WTC11 (cell line): ENCODE data around the gene RAP1GAP.

ENCODE experiments used
- AFF4 ChIP-seq: sonication (generic); formaldehyde crosslinking; IDR thresholded peaks from 2 replicates; pipeline ENCODE4 v1.8.1; 2023; ENCODE audit warnings: mild to moderate bottlenecking, missing genetic modification reagents, borderline replicate concordance
- ATF2 ChIP-seq: sonication (generic); formaldehyde crosslinking; IDR thresholded peaks from 2 replicates; pipeline ENCODE4 v1.8.1; 2022; ENCODE audit warnings: low read depth, missing genetic modification reagents, borderline replicate concordance
- CTCF ChIP-seq: fragments of 200-600 bp; IDR thresholded peaks from 2 replicates; pipeline ENCODE4 v1.8.0; 2022; ENCODE audit warnings: antibody characterized with exemption
- EMX1 ChIP-seq: fragments of 250-450 bp; sonication (Bioruptor Pico); IDR thresholded peaks from 2 replicates; pipeline ENCODE4 v1.8.0; 2021; ENCODE audit warnings: mild to moderate bottlenecking
- FOXP1 ChIP-seq: sonication (generic); formaldehyde crosslinking; IDR thresholded peaks from 2 replicates; pipeline ENCODE4 v1.8.0; 2022; ENCODE audit warnings: missing genetic modification reagents, mild to moderate bottlenecking, moderate library complexity, borderline replicate concordance
- HMGXB4 ChIP-seq: sonication (generic); formaldehyde crosslinking; IDR thresholded peaks from 2 replicates; pipeline ENCODE4 v1.8.1; 2023; ENCODE audit warnings: mild to moderate bottlenecking, moderate library complexity, missing genetic modification reagents
- JUN ChIP-seq: sonication (generic); formaldehyde crosslinking; IDR thresholded peaks from 2 replicates; pipeline ENCODE4 v1.8.0; 2023; ENCODE audit warnings: mild to moderate bottlenecking, missing genetic modification reagents
- KAT7 ChIP-seq: sonication (generic); formaldehyde crosslinking; IDR thresholded peaks from 2 replicates; pipeline ENCODE4 v1.8.1; 2023; ENCODE audit warnings: missing genetic modification reagents, mild to moderate bottlenecking, borderline replicate concordance
- MAX ChIP-seq: sonication (generic); formaldehyde crosslinking; IDR thresholded peaks from 2 replicates; pipeline ENCODE4 v1.8.0; 2022; ENCODE audit warnings: mild to moderate bottlenecking, missing genetic modification reagents
- SP1 ChIP-seq: sonication (generic); formaldehyde crosslinking; conservative IDR thresholded peaks from 2 replicates; pipeline ENCODE4 v1.8.1; 2022; ENCODE audit warnings: missing genetic modification reagents
- ZBTB21 ChIP-seq: sonication (generic); formaldehyde crosslinking; IDR thresholded peaks from 2 replicates; pipeline ENCODE4 v1.8.1; 2023; ENCODE audit warnings: mild to moderate bottlenecking, missing genetic modification reagents, borderline replicate concordance
- ZNF512 ChIP-seq: sonication (generic); formaldehyde crosslinking; IDR thresholded peaks from 2 replicates; pipeline ENCODE4 v1.8.1; 2022; ENCODE audit warnings: missing genetic modification reagents, borderline replicate concordance

GRCh38 chr1:21598904-21599303 is 70.3 kb downstream of the RAP1GAP start:
- no peak for TF ChIP-seq CTCF
- TF ChIP-seq ATF2, result no peak
- TF ChIP-seq KAT7 (CRISPR knock-in tag), result no peak
- TF ChIP-seq ZBTB21, result no peak
- no peak for TF ChIP-seq HMGXB4 (CRISPR knock-in tag)
- TF ChIP-seq AFF4, result no peak
- no peak for TF ChIP-seq EMX1 (CRISPR knock-in tag)
- TF ChIP-seq JUN (CRISPR knock-in tag), result no peak
- TF ChIP-seq SP1 (CRISPR knock-in tag), result no peak
- no peak for TF ChIP-seq MAX
- TF ChIP-seq FOXP1, result no peak
- no peak for TF ChIP-seq ZNF512 (CRISPR knock-in tag)
